Measurements from ENCODE around the gene PCDHGB4.
"Not testable (repeated sequence)": the region's sequence is repeated elsewhere in the genome, so short reads cannot be mapped to it uniquely, and the experiment has no call there.

DNA sequence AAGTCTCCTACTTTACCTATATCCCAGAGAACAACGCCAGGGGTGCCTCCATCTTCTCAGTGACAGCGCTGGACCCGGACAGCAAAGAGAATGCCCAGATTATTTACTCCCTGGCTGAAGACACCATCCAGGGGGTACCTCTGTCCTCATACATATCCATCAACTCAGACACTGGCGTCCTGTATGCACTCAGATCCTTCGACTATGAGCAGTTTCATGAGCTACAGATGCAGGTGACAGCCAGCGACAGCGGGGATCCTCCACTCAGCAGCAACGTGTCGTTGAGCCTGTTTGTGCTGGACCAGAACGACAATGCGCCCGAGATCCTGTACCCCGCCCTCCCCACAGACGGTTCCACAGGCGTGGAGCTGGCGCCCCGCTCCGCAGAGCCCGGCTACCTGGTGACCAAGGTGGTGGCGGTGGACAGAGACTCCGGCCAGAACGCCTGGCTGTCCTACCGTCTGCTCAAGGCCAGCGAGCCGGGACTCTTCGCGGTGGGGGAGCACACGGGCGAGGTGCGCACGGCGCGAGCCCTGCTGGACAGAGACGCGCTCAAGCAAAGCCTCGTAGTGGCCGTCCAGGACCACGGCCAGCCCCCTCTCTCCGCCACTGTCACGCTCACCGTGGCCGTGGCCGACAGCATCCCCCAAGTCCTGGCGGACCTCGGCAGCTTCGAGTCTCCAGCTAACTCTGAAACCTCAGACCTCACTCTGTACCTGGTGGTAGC is 27.2 kb downstream of the PCDHGB4 start:
- TF ChIP-seq ZNF133 (tag by site-specific recombination; IDR thresholded peaks at IDR 0.05); ZBTB8A (tag by site-specific recombination; IDR thresholded peaks at IDR 0.05); ZNF510 (tag by site-specific recombination; IDR thresholded peaks at IDR 0.05; ENCODE audit: insufficient replicate concordance): not testable (repeated sequence)
- TF ChIP-seq, protein P1, sequence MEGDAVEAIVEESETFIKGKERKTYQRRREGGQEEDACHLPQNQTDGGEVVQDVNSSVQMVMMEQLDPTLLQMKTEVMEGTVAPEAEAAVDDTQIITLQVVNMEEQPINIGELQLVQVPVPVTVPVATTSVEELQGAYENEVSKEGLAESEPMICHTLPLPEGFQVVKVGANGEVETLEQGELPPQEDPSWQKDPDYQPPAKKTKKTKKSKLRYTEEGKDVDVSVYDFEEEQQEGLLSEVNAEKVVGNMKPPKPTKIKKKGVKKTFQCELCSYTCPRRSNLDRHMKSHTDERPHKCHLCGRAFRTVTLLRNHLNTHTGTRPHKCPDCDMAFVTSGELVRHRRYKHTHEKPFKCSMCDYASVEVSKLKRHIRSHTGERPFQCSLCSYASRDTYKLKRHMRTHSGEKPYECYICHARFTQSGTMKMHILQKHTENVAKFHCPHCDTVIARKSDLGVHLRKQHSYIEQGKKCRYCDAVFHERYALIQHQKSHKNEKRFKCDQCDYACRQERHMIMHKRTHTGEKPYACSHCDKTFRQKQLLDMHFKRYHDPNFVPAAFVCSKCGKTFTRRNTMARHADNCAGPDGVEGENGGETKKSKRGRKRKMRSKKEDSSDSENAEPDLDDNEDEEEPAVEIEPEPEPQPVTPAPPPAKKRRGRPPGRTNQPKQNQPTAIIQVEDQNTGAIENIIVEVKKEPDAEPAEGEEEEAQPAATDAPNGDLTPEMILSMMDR (tag by site-specific recombination; IDR thresholded peaks at IDR 0.05): not testable (repeated sequence)
- TF ChIP-seq, protein P2, sequence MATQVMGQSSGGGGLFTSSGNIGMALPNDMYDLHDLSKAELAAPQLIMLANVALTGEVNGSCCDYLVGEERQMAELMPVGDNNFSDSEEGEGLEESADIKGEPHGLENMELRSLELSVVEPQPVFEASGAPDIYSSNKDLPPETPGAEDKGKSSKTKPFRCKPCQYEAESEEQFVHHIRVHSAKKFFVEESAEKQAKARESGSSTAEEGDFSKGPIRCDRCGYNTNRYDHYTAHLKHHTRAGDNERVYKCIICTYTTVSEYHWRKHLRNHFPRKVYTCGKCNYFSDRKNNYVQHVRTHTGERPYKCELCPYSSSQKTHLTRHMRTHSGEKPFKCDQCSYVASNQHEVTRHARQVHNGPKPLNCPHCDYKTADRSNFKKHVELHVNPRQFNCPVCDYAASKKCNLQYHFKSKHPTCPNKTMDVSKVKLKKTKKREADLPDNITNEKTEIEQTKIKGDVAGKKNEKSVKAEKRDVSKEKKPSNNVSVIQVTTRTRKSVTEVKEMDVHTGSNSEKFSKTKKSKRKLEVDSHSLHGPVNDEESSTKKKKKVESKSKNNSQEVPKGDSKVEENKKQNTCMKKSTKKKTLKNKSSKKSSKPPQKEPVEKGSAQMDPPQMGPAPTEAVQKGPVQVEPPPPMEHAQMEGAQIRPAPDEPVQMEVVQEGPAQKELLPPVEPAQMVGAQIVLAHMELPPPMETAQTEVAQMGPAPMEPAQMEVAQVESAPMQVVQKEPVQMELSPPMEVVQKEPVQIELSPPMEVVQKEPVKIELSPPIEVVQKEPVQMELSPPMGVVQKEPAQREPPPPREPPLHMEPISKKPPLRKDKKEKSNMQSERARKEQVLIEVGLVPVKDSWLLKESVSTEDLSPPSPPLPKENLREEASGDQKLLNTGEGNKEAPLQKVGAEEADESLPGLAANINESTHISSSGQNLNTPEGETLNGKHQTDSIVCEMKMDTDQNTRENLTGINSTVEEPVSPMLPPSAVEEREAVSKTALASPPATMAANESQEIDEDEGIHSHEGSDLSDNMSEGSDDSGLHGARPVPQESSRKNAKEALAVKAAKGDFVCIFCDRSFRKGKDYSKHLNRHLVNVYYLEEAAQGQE (tag by site-specific recombination; IDR thresholded peaks at IDR 0.05): not testable (repeated sequence)
